DMS 273 treated with DMSO at 0.1 percent for 48 hours (cell line): Measurements from ENCODE around the gene NAPB.
A peak's percentile ranks its signal among the peaks of the same experiment; 100 is the strongest.
"Not testable (repeated sequence)": the region's sequence is repeated elsewhere in the genome, so short reads cannot be mapped to it uniquely, and the experiment has no call there.

ENCODE experiments used
- DNase-seq: peaks from one replicate; lab custom pipeline; 2025; lab: John Stamatoyannopoulos, UW

Gene NAPB

GRCh38 chr20:23367770-23368169 lies 53.5 kb downstream of the NAPB start:
- DNase-seq, result no peak

GRCh38 chr20:23366384-23366783 lies 54.9 kb downstream of the NAPB start:
- DNase-seq, result no peak

- no peak for DNase-seq
Observed at GRCh38 chr20:23365390-23366165, 55.7 kb downstream of the NAPB start.

GRCh38 chr20:23363257-23363649 lies 58.0 kb downstream of the NAPB start:
- DNase-seq, result no peak

- DNase-seq, result no peak
Observed at GRCh38 chr20:23362392-23363256, 58.7 kb downstream of the NAPB start.

- peak; percentile 90 for DNase-seq
Observed at GRCh38 chr20:23361476-23362391, 59.6 kb downstream of the NAPB start, which contains the start of gene GZF1. TSS of gene GZF1 (plus strand) at chr20:23362182. CDS start at chr20:23364384, 2,202 bp downstream.

- DNase-seq, result no peak
Observed at GRCh38 chr20:23361119-23361475, 60.2 kb downstream of the NAPB start.

- no peak for DNase-seq
Observed at GRCh38 chr20:23360531-23360930, 60.8 kb downstream of the NAPB start.

- no peak for DNase-seq
Observed at GRCh38 chr20:23358923-23359593, 62.2 kb downstream of the NAPB start.

GRCh38 chr20:23358563-23358906 lies 62.8 kb downstream of the NAPB start:
- DNase-seq, result no peak

GRCh38 chr20:23357767-23358562 lies 63.3 kb downstream of the NAPB start:
- DNase-seq, result peak; percentile 97

- DNase-seq, result no peak
Observed at GRCh38 chr20:23356203-23356602, 65.1 kb downstream of the NAPB start.

- DNase-seq, result peak; percentile 21
Observed at GRCh38 chr20:23350904-23351838, 70.1 kb downstream of the NAPB start.

- DNase-seq, result peak; percentile 94
Observed at GRCh38 chr20:23350196-23350903, 70.9 kb downstream of the NAPB start, which contains the start of gene NXT1. TSS of gene NXT1 (plus strand) at chr20:23350791. CDS start at chr20:23354042, 3,251 bp downstream.

GRCh38 chr20:23349338-23350195 lies 71.7 kb downstream of the NAPB start:
- peak; percentile 78 for DNase-seq

GRCh38 chr20:23348510-23348909 lies 72.8 kb downstream of the NAPB start:
- not testable (repeated sequence) for DNase-seq

GRCh38 chr20:23347791-23348190 lies 73.5 kb downstream of the NAPB start:
- no peak for DNase-seq

- no peak for DNase-seq
Observed at GRCh38 chr20:23346002-23346401, 75.3 kb downstream of the NAPB start.
